Endothelial cell of hepatic sinusoid (primary cell): Measurements from ENCODE around the gene C1orf146.

Source experiments
- in situ Hi-C: cut with HindIII; loops from 2 replicates; pipeline ENCODE4 v1.10.0; 2017; ENCODE audit warnings: low sequenced_read_pairs

The C1orf146 gene

DNA sequence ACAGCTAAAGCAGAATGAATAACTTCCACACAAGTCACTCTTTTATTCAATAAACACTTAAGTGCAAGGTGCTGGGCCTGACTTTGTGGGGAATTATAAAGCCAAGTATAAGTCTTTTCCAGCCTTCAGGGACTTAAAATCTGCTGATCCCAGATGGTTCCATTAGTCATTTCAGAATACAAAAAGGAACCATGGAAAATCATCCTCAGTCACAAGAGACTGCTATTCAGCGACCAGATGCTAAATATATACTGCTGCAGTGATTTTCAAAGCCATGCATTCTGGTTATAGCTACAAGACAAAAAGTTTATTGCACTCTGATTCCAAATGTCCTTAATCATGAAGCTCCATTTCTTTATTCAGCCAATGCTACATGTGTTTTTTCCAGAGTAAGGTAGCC, 55.3 kb downstream of the C1orf146 start:
- in situ Hi-C loops = loop anchor here (25.0 kb wide), 1 partner anchor 286 kb away; no protein-coding TSS in a partner anchor

DNA sequence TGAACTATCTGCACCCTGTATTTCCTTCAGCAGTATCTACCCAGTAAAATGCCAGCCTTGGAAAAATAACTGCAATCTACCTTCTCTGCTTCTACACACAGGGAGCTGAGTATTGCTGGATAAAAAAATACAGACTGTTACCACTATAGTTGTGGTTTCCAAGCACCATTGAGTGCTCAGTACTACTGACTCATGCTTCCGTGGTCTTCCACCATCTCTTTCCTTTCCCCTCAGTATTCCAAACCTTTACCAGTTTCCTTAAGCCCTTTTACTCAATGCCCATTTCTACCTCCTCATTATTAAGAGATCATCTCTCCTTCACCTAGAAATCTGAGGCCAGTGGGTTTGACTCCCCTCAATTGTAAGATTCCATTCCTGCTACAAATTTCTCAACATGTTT, 57.2 kb downstream of the C1orf146 start:
- in situ Hi-C loops = loop anchor here (25.0 kb wide), 2 partner anchors 288 to 763 kb away; partner anchors contain the start of gene CDC7

DNA sequence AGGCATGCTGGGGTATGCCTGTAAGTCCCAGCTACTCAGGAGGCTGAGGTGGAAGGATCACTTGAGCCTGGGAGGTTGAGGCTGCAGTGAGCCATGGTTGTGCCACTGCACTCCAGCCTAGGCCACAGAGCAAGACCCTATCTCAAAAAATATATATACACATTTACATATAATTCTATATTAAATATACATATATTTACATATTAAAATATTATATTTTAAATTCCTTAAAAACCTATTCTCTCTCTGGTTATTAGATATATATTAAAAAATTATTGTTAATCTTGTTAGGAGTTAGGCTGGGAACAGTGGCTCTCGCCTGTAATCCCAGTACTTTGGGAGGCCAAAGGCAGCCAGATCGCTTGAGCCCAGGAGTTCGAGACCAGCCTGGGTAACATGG, 58.4 kb downstream of the C1orf146 start:
- in situ Hi-C loops = loop anchor here (25.0 kb wide), 1 partner anchor 764 kb away; the partner anchor contains the start of gene CDC7

GRCh38 chr1:92277105-92277723, 59.5 kb downstream of the C1orf146 start:
- in situ Hi-C loops = loop anchor here (25.0 kb wide), 1 partner anchor 765 kb away; the partner anchor contains the start of gene CDC7

- in situ Hi-C loops = loop anchor here (25.0 kb wide), 1 partner anchor 767 kb away; the partner anchor contains the start of gene CDC7
Observed at GRCh38 chr1:92279781-92280180, 62.1 kb downstream of the C1orf146 start.

DNA sequence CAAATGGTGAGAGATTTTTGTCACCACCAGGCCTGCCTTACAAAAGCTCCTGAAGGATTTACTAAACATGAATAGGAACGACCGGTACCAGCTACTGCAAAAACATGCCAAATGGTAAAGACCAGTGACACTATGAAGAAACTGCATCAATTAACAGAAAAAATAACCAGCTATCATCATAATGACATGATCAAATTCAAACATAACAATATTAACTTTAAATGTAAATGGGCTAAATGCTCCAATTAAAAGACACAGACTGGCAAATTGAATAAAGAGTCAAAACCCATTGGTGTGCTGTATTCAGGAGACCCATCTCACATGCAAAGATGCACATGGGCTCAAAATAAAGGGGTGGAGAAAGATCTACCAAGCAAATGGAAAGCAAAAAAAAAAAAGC, 63.7 kb downstream of the C1orf146 start:
- in situ Hi-C loops = loop anchor here (25.0 kb wide), 1 partner anchor 769 kb away; the partner anchor contains the start of gene CDC7

GRCh38 chr1:92291372-92291999, 73.8 kb downstream of the C1orf146 start:
- in situ Hi-C loops = loop anchor here (25.0 kb wide), 1 partner anchor 779 kb away; the partner anchor contains the start of gene CDC7
